Neural progenitor cell (in vitro differentiated cells): Measurements from ENCODE around the gene CELSR1. TPM values are rescaled to one million over a fixed set of nuclear protein-coding genes. Genes with fewer than 3 reads are reported as not detected.

ENCODE experiments used
- DNase-seq: peaks from one replicate; pipeline ENCODE4 v3.0.0-alpha.2; 2016; ENCODE audit warnings: low spot score
- H2AFZ ChIP-seq: fragments of 200-600 bp; sonication (generic); replicated peaks from 2 replicates; pipeline ENCODE4 v1.6.1; 2016; ENCODE audit warnings: antibody characterized with exemption
- H3F3A ChIP-seq: fragments of 200-600 bp; sonication (generic); 2 replicates; pipeline ENCODE4 v1.6.1; 2016; ENCODE audit warnings: antibody characterized with exemption, low read depth
- H3K27ac ChIP-seq: fragments of 200-600 bp; sonication (generic); 2 replicates; pipeline ENCODE4 v1.5.1; 2016; ENCODE audit warnings: mild to moderate bottlenecking
- H3K27me3 ChIP-seq: fragments of 200-600 bp; sonication (generic); 2 replicates; pipeline ENCODE4 v1.6.1; 2016; ENCODE audit warnings: mild to moderate bottlenecking, moderate library complexity
- H3K36me3 ChIP-seq: fragments of 200-600 bp; sonication (generic); 2 replicates; pipeline ENCODE4 v1.5.1; 2016
- H3K4me1 ChIP-seq: fragments of 200-600 bp; sonication (generic); 2 replicates; pipeline ENCODE4 v1.6.1; 2016; ENCODE audit warnings: mixed run types
- H3K4me2 ChIP-seq: fragments of 200-600 bp; sonication (generic); 2 replicates; pipeline ENCODE4 v1.6.1; 2016
- H3K4me3 ChIP-seq: fragments of 200-600 bp; sonication (generic); 2 replicates; pipeline ENCODE4 v1.5.1; 2016
- H3K79me2 ChIP-seq: fragments of 200-600 bp; sonication (generic); 2 replicates; pipeline ENCODE4 v1.6.1; 2016; ENCODE audit warnings: low read depth
- H3K9ac ChIP-seq: fragments of 200-600 bp; sonication (generic); 2 replicates; pipeline ENCODE4 v1.6.1; 2016
- H3K9me3 ChIP-seq: fragments of 200-600 bp; sonication (generic); 2 replicates; pipeline ENCODE4 v1.5.1; 2016; ENCODE audit warnings: low read depth
- H4K20me1 ChIP-seq: fragments of 200-600 bp; sonication (generic); 2 replicates; pipeline ENCODE4 v1.6.1; 2016; ENCODE audit warnings: low read depth
- H3K27ac Mint-ChIP-seq: 3 replicates; pipeline ENCODE4 v1.8.0; 2021; ENCODE audit warnings: mixed read lengths
- H3K27me3 Mint-ChIP-seq: 2 replicates; pipeline ENCODE4 v1.8.0; 2022; ENCODE audit warnings: low read depth, mild to moderate bottlenecking, inconsistent platforms, moderate library complexity, mixed read lengths; ENCODE audit not compliant: insufficient read depth
- H3K36me3 Mint-ChIP-seq: 3 replicates; pipeline ENCODE4 v1.8.0; 2021; ENCODE audit warnings: mixed read lengths
- H3K4me1 Mint-ChIP-seq: 3 replicates; pipeline ENCODE4 v1.8.0; 2021; ENCODE audit warnings: mixed read lengths
- H3K4me3 Mint-ChIP-seq: 3 replicates; pipeline ENCODE4 v1.8.0; 2021; ENCODE audit warnings: mild to moderate bottlenecking, moderate library complexity, mixed read lengths
- H3K9me3 Mint-ChIP-seq: 3 replicates; pipeline ENCODE4 v1.8.0; 2020; ENCODE audit warnings: mixed read lengths
- EZH2 ChIP-seq: fragments of 200-600 bp; sonication (generic); IDR thresholded peaks from 2 replicates; pipeline ENCODE4 v1.6.1; 2017; ENCODE audit warnings: antibody characterized with exemption, mild to moderate bottlenecking, moderate library complexity
- EZH2phosphoT487 ChIP-seq: fragments of 200-600 bp; sonication (generic); IDR thresholded peaks from 2 replicates; pipeline ENCODE4 v1.6.1; 2017; ENCODE audit warnings: antibody characterized with exemption
- total RNA-seq: library from RNA; depleted of rRNA; stranded (reverse); fragments of >200 nt; gene quantifications from 2 replicates; pipeline ENCODE4 v1.2.3, GENCODE V29; 2015; ENCODE audit warnings: low replicate concordance
- TF ChIP-seq, protein P1 (sequence below): fragments of 200-600 bp; sonication (generic); IDR thresholded peaks from 2 replicates; pipeline ENCODE4 v1.5.1; 2017; ENCODE audit warnings: antibody characterized with exemption, mild to moderate bottlenecking

The CELSR1 gene
- total RNA-seq, 1 donor from 2014 or later, result 12.3 TPM

DNA sequence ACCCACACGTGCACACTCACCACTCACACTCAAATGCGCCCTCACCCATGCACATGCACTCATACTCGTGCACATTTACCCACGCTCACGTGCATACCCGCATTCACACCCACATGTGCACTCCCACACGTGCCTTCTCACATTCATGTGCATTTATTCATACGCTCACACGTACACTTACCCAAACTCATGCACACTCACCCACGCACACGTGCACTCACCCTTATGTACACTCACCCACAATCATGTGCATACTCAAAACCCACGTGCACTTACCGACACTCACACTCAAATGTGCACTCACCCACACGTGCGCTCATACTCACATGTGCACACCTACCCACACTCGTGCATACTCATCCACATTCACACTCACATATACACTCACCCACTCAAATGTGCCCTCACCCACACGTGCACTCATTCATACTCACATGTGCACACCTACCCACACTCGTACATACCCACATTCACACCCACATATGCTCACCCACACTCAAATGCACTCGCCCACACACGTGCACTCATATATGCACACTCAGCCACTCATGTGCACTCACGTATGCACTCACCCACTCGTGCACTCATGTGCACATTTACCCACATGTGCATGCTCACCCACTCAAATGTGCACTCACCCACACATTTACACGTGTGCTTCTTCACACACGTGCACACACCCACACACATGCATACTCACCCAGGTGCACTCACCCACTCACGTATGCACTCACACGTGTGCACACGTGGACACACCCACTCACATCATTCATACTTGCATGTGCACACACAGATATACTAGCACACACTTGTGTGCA lies 117.5 kb downstream of the CELSR1 start:
- Histone ChIP-seq H3K9me3 (no peaks in the 10 kb centered on the region), H4K20me1 (no peaks in the 10 kb centered on the region), H3K4me1 (no peaks in the 10 kb centered on the region), H3K4me3 (no peak overlapping the region), H3K9ac (no peak overlapping the region), H3K79me2 (no peaks in the 10 kb centered on the region), H3F3A (no peaks in the 10 kb centered on the region), H3K27ac (no peak overlapping the region), H3K4me2 (no peak overlapping the region), H3K27me3 (no peaks in the 10 kb centered on the region), H2AFZ (no peak overlapping the region), H3K36me3 (no peaks in the 10 kb centered on the region)
- Mint-ChIP-seq H3K4me3 (no peak overlapping the region), H3K27ac (no peak overlapping the region), H3K4me1 (peaks cover 19% of the 10 kb centered on the region), H3K9me3 (no peaks in the 10 kb centered on the region), H3K36me3 (peaks cover 9% of the 10 kb centered on the region), H3K27me3 (peaks cover 2% of the 10 kb centered on the region)
- no peak for DNase-seq
- TF ChIP-seq, protein P1, sequence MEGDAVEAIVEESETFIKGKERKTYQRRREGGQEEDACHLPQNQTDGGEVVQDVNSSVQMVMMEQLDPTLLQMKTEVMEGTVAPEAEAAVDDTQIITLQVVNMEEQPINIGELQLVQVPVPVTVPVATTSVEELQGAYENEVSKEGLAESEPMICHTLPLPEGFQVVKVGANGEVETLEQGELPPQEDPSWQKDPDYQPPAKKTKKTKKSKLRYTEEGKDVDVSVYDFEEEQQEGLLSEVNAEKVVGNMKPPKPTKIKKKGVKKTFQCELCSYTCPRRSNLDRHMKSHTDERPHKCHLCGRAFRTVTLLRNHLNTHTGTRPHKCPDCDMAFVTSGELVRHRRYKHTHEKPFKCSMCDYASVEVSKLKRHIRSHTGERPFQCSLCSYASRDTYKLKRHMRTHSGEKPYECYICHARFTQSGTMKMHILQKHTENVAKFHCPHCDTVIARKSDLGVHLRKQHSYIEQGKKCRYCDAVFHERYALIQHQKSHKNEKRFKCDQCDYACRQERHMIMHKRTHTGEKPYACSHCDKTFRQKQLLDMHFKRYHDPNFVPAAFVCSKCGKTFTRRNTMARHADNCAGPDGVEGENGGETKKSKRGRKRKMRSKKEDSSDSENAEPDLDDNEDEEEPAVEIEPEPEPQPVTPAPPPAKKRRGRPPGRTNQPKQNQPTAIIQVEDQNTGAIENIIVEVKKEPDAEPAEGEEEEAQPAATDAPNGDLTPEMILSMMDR, result no peak
- TF ChIP-seq EZH2phosphoT487 (no peak), EZH2 (no peak)

DNA sequence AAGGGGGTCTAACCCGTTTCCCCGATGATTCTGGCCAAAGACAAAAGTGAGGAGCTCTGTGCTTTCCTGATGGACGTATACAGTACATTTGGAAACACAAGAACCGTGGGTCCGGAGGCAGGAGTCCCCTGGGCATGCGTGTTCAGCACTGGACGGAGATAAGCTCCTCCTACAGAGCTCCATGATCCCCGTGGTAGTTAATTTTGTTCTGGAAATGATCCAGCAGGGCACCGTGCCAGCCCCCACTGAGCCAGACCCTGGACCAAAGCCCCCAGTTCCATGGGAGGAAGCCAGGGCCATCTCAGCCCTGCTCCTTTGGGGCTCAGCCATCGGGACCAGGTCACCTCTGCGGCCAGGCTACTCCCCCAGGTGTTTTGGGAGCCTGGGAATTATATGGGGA lies 118.6 kb downstream of the CELSR1 start:
- peaks cover 21% of the 10 kb centered on the region for H3K4me1 Mint-ChIP-seq
- Histone ChIP-seq H2AFZ (no peak overlapping the region), H3K36me3 (no peaks in the 10 kb centered on the region), H3K4me1 (peaks cover 3% of the 10 kb centered on the region), H4K20me1 (no peaks in the 10 kb centered on the region), H3K4me2 (no peak overlapping the region), H3F3A (no peaks in the 10 kb centered on the region), H3K9ac (no peak overlapping the region), H3K27me3 (no peaks in the 10 kb centered on the region), H3K27ac (no peak overlapping the region), H3K9me3 (no peaks in the 10 kb centered on the region), H3K79me2 (no peaks in the 10 kb centered on the region), H3K4me3 (no peak overlapping the region)
- H3K27me3 Mint-ChIP-seq, result peaks cover 2% of the 10 kb centered on the region
- no peak overlapping the region for H3K4me3 Mint-ChIP-seq
- no peak for DNase-seq
- no peaks in the 10 kb centered on the region for H3K9me3 Mint-ChIP-seq
- H3K27ac Mint-ChIP-seq, result no peak overlapping the region
- H3K36me3 Mint-ChIP-seq, result peaks cover 5% of the 10 kb centered on the region
- TF ChIP-seq, protein P1, result no peak
- TF ChIP-seq EZH2phosphoT487 (no peak), EZH2 (no peak)

DNA sequence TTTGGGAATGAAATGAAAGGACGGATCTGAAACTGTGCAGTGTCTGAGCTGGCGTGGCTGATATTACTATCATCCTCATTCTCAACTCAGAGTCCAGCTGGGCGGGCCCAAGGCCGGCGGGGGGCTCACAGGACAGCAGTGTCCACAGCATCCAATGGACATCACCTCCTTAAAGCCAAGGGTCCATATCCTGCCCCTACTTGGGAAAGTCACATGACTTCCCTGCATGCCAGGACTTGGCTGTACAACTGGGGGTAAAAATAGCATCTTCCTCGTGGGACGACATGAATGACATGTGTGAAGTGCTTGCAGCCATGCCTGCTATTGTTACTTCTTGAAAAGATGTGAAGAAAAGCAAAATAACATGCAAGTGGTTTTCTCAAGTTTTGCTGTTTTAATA lies 119.7 kb downstream of the CELSR1 start:
- H3K27ac Mint-ChIP-seq, result no peak overlapping the region

More for the DNA sequence above, 119.7 kb downstream of the CELSR1 start:
- Histone ChIP-seq H4K20me1 (no peaks in the 10 kb centered on the region), H3K27me3 (no peaks in the 10 kb centered on the region), H3K9me3 (no peaks in the 10 kb centered on the region), H3K4me2 (no peak overlapping the region), H2AFZ (no peak overlapping the region), H3K79me2 (no peaks in the 10 kb centered on the region), H3K4me3 (no peak overlapping the region), H3K36me3 (no peaks in the 10 kb centered on the region), H3K9ac (no peak overlapping the region), H3K4me1 (peaks cover 3% of the 10 kb centered on the region), H3F3A (no peaks in the 10 kb centered on the region), H3K27ac (no peak overlapping the region)
- Mint-ChIP-seq H3K9me3 (no peaks in the 10 kb centered on the region), H3K4me1 (peaks cover 21% of the 10 kb centered on the region), H3K27me3 (peaks cover 2% of the 10 kb centered on the region), H3K36me3 (peaks cover 5% of the 10 kb centered on the region), H3K4me3 (no peak overlapping the region)
- no peak for DNase-seq
- TF ChIP-seq EZH2 (no peak), EZH2phosphoT487 (no peak)
- TF ChIP-seq, protein P1, result no peak
